DMS153 treated with DMSO at 0.1 percent for 48 hours (cell line): ENCODE data around the gene MRPS15.
"Not testable (repeated sequence)": the region's sequence is repeated elsewhere in the genome, so short reads cannot be mapped to it uniquely, and the experiment has no call there.

Experiments used
- DNase-seq: peaks from one replicate; lab custom pipeline; 2025; ENCODE audit not compliant: unreplicated experiment; lab: John Stamatoyannopoulos, UW

MRPS15 gene

GRCh38 chr1:36484099-36484498 is 19.9 kb upstream of the MRPS15 start:
- no peak for DNase-seq

DNA sequence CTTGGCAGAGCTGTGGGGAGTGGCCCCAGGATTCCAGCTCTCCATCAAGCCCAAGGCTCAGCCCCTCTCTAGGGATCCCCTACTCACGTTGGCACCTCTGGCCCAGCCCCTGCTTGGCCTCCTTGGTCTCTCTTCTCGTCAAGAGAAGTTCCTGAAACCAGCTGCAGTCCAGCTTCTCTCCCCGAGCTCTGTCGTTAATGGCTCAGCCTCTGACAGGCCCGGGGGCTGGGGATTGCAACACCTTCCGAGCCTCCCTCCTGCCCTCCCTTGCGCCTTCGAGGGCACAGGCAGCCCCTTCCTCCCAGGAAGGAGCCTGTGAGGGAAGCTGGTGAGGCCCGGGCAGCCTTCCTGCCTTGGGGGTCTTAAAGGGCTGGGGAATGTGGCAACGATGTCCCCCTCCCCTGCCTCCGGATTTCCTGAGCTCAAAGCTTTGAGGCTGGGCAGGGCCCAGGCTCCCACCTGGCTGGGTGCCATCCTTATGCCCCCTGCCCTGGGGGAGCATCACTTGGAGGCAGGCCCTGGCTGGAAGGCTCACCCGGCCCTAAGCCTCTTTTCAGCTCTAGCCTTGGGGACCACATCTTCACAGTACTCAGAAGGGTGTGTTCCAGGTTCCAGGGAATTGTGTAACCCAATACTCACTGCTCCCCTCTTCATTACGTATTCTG is 18.7 kb upstream of the MRPS15 start, which contains the start of gene CSF3R:
CSF3R (minus strand) TSS at position 190 of the 665 bp plus-strand sequence. CDS start 3,417 bp downstream, outside the sequence.
- no peak for DNase-seq

DNA sequence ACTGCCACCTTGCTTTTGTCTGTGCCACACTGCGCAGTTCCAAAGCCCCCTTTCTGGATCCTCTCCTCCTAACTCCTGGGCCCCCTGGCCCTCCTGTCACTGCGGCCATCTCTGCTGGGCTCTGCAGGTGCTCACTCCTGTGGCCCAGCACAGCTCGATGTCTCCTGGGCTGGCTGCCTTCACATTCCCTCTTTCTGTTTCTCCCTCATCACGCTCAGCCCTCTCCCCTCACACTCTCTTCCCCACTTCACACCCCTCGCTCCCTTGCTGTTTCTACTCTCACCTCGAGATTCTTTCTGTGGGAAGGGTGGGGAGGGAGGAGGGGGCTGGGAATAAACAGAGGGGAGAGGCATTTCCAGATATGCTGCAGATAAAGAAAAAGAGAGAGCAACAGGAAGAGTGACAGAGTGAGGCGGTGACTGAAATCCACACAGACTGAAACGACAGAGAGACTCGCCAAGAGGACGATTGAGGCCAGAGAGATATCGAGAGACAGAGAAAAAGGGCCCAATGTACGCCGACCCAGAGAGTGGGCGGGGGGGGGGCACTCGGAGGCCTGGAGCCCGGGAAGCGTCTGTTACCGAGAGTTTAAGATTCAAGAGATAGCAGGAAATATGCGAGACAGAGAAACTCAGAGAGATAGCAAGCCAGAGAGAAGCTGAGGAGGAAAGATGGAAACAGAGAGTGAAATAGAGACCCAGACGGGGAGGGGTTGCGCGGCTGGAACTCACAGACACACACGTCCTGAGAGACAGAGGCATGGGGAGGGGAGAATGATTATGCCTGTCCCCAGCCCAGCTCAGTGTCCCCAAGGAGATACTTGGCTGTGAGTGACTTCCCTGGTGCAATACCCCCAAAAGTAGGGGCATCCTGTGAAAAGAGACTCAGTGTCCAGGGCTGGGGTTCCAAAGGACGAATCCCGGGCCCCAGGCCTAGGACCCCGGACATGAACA is 17.9 kb upstream of the MRPS15 start:
- DNase-seq = no peak

- DNase-seq = no peak
Measured at GRCh38 chr1:36481091-36481490, 16.9 kb upstream of the MRPS15 start.

- DNase-seq = no peak
Measured at GRCh38 chr1:36480161-36480560, 16.0 kb upstream of the MRPS15 start.

DNA sequence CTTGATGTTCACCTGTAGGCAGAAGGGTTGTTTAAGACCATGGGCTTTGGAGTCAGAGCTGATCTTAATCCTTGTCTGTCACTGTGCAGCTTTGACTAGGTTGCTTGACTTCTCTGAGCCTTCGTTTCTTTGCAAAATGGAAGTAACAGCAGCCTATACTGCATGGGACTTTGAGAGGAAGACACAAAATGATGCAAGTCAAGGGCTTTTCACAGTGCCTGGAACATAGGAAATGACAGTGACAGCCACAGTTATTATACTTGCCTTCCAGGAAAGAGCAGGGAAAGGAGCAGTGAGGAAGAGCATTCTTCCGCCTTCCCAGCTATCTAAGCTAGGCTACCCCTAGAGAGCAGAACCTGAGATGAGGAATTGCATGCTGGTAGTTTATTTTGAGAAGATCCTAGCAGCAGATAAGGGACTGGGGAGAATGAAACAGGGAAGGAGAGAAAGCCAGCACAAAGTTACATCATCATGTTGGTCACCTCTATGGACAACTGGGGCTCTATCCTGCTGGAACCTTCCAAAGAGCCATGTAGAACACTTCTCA is 15.4 kb upstream of the MRPS15 start:
- DNase-seq = no peak

- DNase-seq = not testable (repeated sequence)
Measured at GRCh38 chr1:36477615-36478014, 13.4 kb upstream of the MRPS15 start.

DNA sequence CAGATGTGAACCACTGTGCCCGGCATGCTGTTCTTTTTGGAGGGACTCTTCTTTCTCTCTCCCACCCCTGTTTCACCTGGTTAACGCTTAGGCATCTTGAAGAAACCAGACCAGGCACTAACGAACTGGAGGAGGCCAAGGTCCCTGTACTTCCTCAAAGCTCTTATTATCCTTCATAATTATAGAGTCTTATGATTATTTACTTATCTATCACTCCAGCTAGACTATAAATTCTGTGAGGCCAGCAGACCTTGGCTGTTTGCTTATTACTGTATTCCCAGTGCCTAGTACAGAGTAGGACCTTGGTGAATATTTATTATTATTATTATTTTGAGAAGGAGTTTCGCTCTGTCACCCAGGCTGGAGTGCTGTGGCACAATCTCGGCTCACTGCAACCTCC is 12.8 kb upstream of the MRPS15 start:
- DNase-seq = no peak

DNA sequence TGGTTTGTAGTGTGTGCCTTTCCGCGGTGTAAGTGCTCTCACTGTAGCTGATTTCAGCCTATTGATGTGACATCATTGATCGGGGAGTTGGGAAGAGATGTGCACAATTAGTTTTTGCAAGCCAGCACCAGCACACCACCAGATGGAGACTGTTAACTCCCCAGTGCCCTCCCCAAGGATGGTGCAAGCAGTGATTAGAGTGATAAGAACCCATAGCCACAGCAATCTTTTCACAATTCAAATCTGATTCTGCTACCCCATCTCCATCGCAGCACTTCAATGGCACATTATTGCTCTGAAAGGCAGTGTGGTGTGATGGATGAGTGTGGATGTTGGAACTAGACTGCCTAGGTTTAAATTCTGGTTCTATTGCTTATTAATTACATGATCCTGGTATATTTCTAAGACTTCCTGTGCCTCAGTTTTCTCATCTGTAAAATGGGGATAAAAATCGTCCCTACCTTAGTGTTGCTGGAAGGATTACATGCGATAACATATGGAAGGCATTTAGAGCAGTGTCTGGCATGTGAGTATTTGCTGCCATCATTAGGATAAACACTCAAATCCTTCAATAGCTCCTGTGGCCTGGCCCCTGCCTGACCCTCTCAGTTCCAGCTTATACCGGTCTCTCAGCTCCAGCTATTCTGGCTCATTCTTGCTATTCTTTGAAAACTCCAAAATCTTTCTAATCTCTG is 11.9 kb upstream of the MRPS15 start:
- no peak for DNase-seq

- no peak for DNase-seq
Measured at GRCh38 chr1:36475341-36475740, 11.2 kb upstream of the MRPS15 start.

DNA sequence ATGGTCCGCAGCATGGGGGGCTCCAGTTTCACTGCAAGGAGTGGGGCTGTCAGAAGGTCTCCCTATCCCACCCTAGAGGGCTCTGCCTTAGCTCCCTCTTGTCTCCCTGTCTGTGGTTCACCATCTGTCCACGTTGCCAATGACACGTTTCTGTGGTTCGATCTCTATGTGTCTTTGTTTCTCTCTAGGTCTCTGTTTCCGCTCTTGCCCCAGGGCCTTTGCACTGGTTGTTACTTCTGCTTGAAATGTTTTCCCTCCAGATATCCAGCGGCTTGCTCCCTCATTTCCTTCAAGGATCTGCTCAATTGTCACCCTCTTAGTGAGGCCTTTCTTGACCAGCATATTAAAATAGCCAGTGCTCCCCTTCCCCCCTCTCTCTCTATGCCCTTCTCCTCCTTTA is 8.5 kb upstream of the MRPS15 start:
- DNase-seq = no peak

DNA sequence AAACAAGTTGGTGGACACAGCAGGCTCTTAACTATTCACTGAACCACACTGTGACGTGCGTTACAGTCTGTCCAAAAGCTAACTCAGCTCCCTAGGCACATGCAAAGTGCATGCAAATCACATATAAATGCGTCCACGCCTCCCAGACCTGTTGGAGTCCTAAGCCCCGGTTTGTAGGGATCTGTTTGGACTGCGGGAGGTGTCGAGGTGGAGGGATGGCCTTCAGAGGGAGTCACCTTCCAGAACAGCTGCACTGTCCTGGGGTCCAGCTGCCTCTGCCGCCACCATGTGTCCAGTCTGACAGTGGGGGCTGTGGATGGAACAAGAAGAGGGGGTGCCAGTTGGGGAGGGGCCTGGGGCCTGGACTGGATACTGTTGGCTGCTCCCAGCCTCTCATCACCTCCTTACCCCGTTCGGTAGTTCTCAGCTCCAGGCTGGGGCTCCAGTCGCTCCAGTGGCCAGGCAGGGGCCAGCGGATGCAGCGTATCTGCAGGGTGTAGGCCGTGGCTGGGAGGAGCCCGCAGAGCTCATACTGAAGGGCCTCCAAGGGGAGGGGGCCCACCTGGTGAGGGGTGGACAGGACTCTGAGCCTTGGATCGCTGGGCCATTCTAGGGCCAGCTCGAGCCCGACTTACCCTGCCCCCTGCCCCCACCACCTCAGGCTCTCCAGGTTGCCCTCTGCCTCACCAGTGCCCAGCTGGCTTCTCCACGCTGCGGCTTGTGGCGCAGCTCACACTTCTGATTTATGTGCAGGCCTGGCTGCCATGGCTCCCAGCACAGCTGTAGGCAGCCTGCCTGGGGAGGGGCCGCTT is 7.9 kb upstream of the MRPS15 start:
- DNase-seq = no peak

GRCh38 chr1:36469163-36469562 is 5.0 kb upstream of the MRPS15 start:
- no peak for DNase-seq

DNA sequence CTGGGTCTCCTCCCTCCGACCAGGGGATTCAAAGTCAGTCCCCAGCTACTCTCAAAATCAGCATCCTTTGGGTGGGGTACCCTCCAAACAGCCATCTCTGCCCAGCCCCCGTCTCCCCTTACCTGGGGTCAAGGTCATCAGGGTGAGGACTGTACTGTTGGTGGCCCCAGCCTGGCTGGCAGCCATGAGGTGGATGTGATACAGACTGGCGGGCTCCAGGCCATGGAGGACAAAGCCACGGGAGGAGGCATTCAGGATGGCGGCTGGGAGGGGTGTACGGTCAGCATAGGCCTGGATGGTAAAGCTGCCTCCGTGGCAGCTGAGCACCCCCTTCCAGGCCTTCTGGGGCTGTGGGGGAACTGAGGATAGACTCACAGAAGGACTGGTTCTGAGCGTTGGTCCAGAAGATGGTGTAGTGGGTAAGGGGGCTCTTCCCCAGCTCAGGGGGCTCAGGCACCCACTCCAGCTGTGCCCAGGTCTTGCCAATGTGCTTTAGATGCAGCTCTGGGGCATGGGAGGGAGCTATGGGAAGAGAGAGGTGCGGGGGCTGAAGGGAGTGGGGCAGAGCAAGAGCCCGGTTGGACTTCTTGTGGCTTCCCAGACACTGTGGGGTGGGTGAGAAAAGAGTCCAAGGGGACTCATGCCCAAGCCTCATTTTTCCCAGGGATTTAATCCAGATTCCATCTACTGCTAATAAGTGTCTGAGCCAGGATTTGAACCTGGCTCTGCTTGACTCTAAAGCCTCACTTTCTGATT is 3.7 kb upstream of the MRPS15 start:
- no peak for DNase-seq

DNA sequence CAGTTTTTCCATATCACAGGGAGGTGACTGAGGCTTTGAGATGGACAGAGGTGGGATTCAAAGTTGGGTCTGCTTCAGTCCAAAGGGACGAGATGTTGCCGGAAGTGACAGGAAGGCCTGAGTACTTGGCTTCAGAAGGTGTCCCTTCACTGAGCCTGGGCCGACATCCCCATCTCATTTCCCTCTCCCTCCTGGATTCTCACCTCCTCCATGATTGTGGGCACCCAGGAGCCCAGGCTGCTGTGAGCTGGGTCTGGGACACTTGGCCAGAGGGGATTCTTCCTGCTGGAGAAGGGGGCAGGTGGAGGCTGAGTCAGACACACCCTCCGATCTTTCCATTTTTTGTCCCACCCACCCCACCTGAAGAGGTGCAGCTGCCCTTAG is 2.8 kb upstream of the MRPS15 start:
- DNase-seq = no peak

DNA sequence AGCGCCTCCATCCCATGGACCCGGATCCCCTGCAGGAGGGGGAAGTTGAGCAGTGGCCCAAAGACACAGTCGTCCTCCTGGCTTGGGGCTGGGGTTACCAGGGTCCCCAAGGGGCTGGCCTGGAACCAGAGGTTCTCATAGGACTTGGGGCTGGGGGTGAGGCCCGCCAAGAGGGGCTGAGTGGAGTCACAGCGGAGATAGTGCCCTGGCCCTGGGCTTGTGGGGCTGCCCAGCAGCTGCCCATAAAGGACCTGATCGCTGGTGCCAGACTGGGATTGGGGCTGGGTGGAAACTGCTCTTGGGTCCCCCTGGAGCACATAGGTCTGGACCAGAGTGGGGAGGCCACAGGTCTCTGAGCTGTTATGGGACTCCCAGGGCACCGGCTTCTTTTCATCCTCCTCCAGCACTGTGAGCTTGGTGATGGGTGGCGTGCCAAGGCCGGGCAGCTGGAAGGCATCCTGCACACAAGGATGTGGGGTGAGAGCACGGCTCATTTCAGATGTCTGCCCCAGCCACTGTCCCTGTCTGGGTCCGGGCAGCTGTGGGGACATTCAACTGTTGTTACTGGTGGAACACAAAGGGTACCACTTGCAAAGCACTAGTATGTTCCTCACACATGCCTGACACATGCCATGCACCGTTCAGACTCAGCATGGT is 2.3 kb upstream of the MRPS15 start:
- no peak for DNase-seq

DNA sequence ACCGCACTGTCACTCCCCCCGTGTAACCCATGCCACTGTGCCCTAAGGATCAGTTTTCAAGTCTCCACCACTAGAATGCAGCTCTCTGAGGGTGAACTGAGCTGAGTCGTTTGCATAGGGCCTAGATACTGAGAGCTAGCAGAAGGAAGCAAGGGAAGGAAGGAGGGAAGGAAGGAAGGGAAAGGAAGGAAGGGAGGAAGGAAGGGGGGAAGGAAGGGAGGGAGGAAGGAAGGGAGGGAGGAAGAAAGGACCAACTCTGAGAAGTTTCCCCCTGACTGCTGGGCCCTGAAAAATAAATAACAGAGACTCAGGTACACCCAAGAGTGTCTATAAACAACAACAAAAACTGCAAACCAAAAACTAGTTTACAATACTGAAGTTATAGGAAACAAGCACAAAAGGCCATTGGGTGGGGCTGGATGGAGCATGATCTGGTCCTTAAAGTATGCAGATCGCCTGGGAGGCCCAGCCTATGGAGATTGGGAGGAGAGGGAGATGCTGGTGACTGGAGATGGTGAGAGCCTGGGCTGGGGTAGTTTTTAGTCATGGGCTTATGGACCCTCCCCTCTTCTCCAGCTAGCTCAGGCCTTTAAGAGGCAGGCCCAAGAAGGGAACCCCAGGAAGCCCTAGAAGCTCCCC is 1.7 kb upstream of the MRPS15 start:
- DNase-seq = no peak

- peak; percentile 79 for DNase-seq
Measured at GRCh38 chr1:36464605-36465393, 615 bp upstream of the MRPS15 start.
